ENCODE measurements around the gene TMPRSS9.

GRCh38 chr19:2371656-2372055 is 11.6 kb downstream of the TMPRSS9 start:
- TF ChIP-seq EZH2 (IDR thresholded peaks at IDR 0.05; ENCODE audit: borderline replicate concordance, low read length): no peak
- no peak for TF ChIP-seq CTCF (conservative IDR thresholded peaks at IDR 0.05 in 1 of 2, IDR thresholded peaks at IDR 0.05 in 1 of 2; ENCODE audit: extremely low read depth in 1 of 2, insufficient read depth in 1 of 2, low read depth in 1 of 2, low read length in 2 of 2)
